ENCODE results near the gene ZNF519.
"Not testable (repeated sequence)": the region's sequence is repeated elsewhere in the genome, so short reads cannot be mapped to it uniquely, and the experiment has no call there.

ZNF519 gene

GRCh38 chr18:14132271-14132700, at the start of gene ZNF519:
ZNF519 (minus strand) TSS chr18:14132435; CDS start chr18:14132277, 158 bp downstream.
- peak; percentile 92 for DNase-seq

GRCh38 chr18:14179306-14179705, 47.1 kb upstream of the ZNF519 start:
- DNase-seq = no peak

DNA sequence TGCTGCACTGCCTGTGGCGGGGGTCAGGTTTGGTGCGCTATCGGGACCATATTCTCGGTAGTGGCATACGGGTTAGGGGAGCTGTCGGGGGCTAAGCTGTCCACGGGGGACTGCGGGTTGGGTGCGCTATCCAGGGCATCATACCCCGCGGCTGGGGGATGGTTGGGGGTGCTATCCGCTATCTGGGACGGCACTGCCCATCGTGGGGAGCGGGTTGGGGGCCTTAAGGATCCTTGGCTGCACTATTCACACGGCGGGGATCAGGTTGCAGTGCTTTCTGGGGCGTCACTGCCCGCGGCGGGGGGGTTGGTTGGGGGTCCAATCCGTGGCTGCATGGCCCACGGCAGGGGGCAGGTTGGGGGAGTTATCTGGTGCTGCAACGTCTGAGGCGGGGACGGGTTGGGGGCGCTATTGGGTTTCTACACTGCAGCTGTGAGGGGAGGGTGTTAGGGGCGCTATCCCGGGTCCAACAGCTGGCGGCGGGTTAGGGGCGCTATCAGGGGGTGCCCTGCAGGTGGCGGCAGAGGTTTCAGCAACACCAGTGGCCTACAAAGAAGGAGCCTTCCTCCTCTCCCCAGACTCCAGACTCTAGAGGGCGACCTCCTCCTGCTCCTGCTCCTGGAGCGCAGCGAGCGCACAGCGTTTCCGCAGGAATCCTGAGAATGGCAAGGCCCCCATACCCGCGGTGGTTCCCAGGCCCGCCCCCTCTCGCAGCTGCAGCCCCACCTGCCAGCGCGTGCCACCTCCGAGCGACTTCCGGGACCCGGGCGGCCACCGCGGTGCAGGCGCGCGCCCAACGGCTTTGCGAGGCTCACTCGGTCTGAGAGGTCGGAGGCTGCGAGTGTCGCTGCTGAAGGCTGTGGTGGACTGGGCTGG, 46.3 kb upstream of the ZNF519 start:
- peak; percentile 52 for DNase-seq

- DNase-seq = not testable (repeated sequence)
Measured at GRCh38 chr18:14177540-14178320, 45.5 kb upstream of the ZNF519 start.

DNA sequence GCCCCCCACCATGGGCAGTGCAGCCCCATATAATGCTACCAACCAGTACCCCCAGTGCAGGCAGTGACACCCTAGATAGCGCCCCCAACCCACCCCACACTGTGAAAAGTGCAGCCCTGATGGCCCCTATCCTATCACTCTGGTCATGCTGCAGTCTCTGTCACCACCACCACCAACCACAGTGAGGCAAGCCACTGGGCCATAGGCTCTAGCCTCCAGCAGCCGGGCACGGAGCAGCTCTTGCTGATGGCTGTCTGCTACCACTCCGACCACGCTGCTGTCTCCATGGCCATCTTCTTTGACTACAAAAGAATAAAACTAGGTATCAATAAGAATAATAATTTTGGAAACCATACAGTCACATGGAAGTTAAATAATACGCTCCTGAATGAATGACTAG, 43.2 kb upstream of the ZNF519 start:
- not testable (repeated sequence) for DNase-seq

- no peak for DNase-seq
Measured at GRCh38 chr18:14174706-14175085, 42.5 kb upstream of the ZNF519 start.

DNA sequence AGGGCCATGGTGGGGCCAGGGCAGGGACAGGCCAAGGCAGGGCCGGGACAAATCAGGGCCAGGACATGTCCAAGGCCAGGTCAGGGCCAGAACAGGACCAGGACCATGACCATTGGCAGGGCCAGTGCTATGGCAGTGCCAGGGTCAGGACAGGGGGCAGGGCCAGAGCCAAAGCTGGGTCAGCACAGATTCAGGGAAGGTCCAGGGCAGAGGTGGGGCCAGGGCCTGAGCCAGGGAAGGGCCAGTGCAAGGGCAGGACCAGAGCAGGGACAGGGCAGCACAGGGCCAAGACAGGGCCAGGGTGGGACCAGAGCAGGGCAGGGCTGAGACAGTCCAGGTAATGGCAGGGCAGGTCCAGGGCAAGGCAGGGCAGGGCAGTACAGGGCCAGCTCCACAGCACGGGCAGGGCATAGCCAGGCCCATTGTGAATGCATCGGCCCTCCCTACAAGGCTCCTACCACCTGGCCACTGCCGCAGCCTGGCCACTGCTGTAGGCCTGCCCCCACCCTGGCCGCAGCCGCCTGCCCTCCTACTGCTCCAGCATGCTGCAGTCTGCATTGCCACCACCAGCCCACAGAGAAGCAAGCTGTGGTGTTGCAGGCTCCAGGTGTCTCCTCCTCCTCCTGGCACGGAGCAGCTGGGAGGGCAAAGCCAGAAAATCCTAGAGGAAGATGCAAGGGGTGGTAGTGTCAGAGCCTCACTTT, 41.9 kb upstream of the ZNF519 start:
- not testable (repeated sequence) for DNase-seq

DNA sequence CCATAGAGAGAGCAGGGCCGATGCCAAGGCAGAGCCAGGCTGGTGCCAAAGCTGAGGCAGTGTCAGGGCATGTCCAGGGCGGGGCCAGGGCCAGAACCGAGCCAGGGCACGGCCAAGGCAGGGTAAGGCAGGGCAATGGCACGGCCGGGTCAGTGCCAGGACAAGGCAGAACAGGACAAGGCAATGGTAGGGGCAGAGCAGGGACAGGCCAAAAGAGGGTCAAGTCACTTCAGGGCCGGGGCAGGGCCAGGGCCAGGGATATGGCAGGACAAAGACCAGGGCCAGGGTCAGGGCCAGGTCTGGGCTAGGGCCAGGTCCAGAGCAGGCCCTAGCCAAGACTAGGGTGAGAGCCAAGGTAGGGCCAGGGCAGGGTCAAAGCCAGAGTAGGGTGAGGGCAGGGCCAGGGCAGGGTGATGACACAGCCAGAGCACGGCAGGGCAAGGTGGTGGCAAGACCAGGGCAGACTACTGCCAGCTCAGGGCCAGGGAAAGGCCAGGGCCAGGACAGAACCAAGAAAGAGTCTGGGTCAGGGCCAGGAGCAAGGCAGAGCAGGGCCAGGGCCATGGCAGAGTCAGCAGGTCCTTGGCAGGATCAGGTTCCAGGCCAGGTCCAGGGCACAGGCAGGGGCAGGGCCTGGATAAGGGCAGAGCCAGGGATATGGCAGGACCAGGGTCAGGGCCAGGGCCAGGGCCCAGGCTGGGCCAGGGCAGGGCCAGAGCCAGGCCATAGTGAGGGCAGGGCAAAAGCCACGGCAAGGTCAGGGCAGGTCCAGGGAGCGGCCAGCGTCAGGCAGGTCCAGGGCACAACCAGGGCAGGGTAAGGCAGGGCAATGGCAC, 41.1 kb upstream of the ZNF519 start:
- DNase-seq = not testable (repeated sequence)

- not testable (repeated sequence) for DNase-seq
Measured at GRCh38 chr18:14172142-14173115, 40.2 kb upstream of the ZNF519 start.

- DNase-seq = not testable (repeated sequence)
Measured at GRCh38 chr18:14171301-14172141, 39.3 kb upstream of the ZNF519 start.

DNA sequence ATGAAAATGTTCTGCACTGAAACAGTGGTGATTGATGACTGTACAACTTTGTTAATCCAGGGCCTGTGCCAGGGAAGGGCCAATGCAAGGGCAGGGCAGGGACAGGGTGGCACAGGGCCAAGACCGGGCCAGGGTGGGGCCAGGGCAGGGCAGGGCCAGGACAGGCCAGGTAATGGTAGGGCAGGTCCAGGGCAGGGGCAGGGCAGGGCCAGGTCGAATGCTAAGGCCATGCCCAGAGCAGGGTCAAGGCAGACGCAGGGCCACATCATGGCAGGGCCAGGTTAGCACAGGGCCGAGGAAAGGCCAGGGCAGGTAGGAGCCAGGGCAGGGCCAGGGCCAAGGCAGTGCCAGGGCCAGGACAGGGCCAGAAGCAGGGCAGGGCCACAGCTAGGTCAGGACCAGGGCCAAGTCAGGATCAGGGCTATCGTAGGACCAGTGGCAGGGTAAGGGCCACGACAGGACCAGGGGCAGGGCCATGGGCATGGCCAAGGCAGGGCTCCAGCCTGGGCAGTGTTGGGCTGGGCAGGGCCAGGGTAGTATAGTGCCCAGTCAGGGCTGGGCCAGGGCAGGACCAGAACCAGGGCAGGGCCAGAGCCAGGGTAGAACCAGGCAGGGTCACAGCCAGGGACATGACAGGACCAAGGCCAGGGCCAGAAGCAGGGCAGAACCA, 38.3 kb upstream of the ZNF519 start:
- DNase-seq = not testable (repeated sequence)

GRCh38 chr18:14162915-14163314, 30.7 kb upstream of the ZNF519 start:
- DNase-seq = not testable (repeated sequence)

- not testable (repeated sequence) for DNase-seq
Measured at GRCh38 chr18:14151564-14152113, 19.4 kb upstream of the ZNF519 start.

- not testable (repeated sequence) for DNase-seq
Measured at GRCh38 chr18:14150766-14151165, 18.5 kb upstream of the ZNF519 start.

- DNase-seq = not testable (repeated sequence)
Measured at GRCh38 chr18:14149916-14150420, 17.7 kb upstream of the ZNF519 start.

- peak; percentile 33 for DNase-seq
Measured at GRCh38 chr18:14149121-14149850, 17.1 kb upstream of the ZNF519 start.

GRCh38 chr18:14147935-14148865, 16.0 kb upstream of the ZNF519 start:
- DNase-seq = not testable (repeated sequence)

All from DMS79 treated with DMSO at 0.1 percent for 48 hours (cell line).